Measurements from ENCODE around the gene UBL4A.
A peak's percentile ranks its signal among the peaks of the same experiment; 100 is the strongest.

The UBL4A gene

DNA sequence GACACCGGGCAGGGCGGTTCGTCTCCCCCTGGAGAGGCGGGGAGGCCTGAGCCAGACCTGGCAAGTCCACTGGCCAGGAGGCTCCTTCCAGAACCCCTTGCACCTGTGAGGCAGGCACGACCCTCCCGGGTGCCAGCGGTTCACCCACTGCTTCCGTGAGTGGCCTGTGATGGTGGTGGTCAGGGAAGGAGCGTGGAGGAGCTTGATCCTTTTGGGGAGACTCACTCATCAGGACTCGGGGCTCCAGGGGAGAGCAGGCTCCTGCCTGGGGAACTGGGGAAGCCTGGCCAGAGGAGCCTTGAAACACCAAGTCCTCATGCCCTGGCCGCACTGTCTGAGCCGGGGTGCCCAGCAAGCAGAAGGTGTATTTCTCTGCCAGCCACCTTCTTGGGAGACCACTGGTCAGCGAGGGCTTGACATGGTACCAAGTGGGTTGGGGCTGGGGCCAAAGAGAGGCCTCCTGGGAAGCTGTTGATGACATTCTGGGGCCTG is 41.6 kb downstream of the UBL4A start:
- DNase-seq (ENCODE audit: low spot score in 2 of 2) (no peak), ATAC-seq (no peak)
- H3K4me1 Mint-ChIP-seq, result peaks cover 37% of the 10 kb centered on the region
- no peaks in the 10 kb centered on the region for H3K9me3 Mint-ChIP-seq
- no peak overlapping the region for H3K27ac Mint-ChIP-seq
- peaks cover 66% of the 10 kb centered on the region for H3K36me3 Mint-ChIP-seq
- H3K4me3 Mint-ChIP-seq, result peak overlapping the region; percentile 70

DNA sequence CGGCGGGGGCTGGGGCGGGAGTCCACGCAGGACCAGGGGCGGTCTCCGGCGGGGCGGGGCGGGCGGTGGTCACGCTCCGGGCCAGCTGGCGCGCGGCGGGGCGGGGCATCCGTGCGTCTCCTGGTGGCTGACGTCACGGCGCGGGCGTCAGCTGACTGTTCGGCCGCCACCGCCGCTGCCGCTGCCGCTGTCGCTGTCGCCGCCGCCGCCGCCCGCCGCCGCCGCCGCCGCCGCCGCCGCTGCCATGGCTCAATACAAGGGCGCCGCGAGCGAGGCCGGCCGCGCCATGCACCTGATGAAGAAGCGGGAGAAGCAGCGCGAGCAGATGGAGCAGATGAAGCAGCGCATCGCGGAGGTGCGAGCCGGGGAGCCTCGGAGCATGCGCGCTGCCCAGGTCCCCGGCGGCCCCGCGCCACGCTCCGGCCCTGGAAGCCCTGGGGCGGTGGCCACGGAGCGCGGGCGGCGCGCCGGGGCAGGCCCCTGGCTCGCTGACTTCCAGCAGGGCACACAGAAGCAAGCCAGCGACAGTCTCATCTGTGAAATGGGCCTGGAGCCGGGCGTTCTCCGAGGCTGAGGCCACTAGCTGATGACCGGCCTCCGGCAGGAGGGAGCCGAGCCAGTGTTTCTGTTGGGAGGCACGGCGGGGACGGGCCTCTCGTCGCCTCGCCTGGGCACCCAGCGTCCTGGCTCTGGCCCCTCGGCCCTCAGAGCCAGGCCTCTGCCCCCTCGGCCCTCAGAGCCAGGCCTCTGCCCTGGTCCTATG is 42.2 kb downstream of the UBL4A start, which contains the start of gene FAM50A:
Gene FAM50A, plus strand, starts transcription at position 150 of the 763 bp plus-strand sequence. Its CDS starts 95 bp downstream, at position 245.
- H3K27ac Mint-ChIP-seq, result peak within 1 kb of the TSS; percentile 61
- peaks cover 39% of the 10 kb centered on the region for H3K4me1 Mint-ChIP-seq

GRCh38 chrX:154443479-154443910 is 42.9 kb downstream of the UBL4A start:
- Mint-ChIP-seq H3K9me3 (no peaks in the 10 kb centered on the region), H3K36me3 (peaks cover 68% of the 10 kb centered on the region), H3K4me1 (peaks cover 43% of the 10 kb centered on the region), H3K4me3 (peak overlapping the region; percentile 70), H3K27ac (peak overlapping the region; percentile 61)
- ATAC-seq (peak; percentile 17), DNase-seq (ENCODE audit: low spot score in 2 of 2) (peak in 1 of 2 donors; percentile 52)

More for the DNA sequence above, 42.2 kb downstream of the UBL4A start, which contains the start of gene FAM50A:
- DNase-seq (ENCODE audit: low spot score in 2 of 2) (peak; percentile 57 to 80), ATAC-seq (peak; percentile 91)
- H3K4me3 Mint-ChIP-seq, result peak within 1 kb of the TSS; percentile 70
- no peaks in the 10 kb centered on the region for H3K9me3 Mint-ChIP-seq
- peaks cover 64% of the 10 kb centered on the region for H3K36me3 Mint-ChIP-seq

DNA sequence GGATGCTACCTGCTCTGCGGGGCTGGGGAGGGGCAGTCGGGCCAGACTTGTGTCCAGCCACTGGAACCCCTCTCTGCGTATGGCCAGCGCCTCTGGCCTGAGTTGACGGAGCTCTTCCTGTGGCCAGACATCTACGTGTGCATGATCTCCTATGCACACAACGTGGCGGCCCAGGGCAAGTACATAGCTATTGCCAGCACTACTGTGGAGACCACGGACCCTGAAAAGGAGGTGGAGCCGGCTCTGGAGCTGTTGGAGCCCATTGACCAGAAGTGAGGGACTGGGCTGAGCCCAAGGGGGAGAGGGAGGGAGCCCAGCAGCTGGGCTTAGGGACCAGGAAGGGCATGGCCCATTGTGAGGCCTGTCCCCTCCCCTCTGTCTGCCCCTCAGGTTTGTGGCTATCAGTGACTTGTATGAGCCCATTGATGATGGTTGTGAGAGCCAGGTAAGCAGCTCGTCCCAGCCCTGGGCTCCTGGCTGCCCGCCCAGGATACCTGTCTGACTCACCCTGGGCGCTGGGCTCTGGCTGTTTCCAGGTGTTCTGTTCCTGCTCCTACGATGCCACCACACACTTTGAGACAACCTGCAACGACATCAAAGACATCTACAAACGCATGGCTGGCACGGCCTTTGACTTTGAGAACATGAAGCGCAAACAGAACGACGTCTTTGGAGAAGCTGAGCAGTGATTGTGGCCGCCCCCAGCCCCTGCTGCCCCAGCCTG is 44.3 kb downstream of the UBL4A start:
- peaks cover 48% of the 10 kb centered on the region for H3K4me1 Mint-ChIP-seq
- no peaks in the 10 kb centered on the region for H3K9me3 Mint-ChIP-seq
- ATAC-seq, result no peak

DNA sequence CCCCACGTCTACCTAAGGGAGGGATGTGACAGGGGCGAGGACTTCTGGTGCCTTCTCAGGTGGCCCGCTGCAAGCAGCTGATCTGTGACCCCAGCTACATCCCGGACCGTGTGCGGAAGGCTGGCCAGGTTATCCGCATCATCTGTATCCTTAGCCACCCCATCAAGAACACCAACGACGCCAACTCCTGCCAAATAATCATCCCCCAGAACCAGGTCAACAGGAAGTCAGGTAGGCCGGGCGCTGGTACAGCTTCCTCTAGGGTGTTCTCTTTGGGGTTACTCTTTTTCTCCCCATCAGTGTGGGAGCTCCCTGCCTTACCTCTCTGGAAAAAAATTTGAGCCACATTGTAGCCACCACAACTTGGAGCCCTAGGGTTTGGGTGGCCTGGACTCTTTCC is 44.9 kb downstream of the UBL4A start:
- Mint-ChIP-seq H3K27ac (no peak overlapping the region), H3K4me1 (peaks cover 43% of the 10 kb centered on the region), H3K9me3 (no peaks in the 10 kb centered on the region), H3K4me3 (no peak overlapping the region), H3K36me3 (peaks cover 64% of the 10 kb centered on the region)
- ATAC-seq (no peak), DNase-seq (ENCODE audit: low spot score in 2 of 2) (no peak)

More for the DNA sequence above, 44.3 kb downstream of the UBL4A start:
- DNase-seq (ENCODE audit: low spot score in 2 of 2), result no peak
- Mint-ChIP-seq H3K4me3 (no peak overlapping the region), H3K27ac (no peak overlapping the region), H3K36me3 (peaks cover 68% of the 10 kb centered on the region)

- Mint-ChIP-seq H3K4me1 (peaks cover 44% of the 10 kb centered on the region), H3K9me3 (no peaks in the 10 kb centered on the region), H3K4me3 (no peak overlapping the region), H3K27ac (no peak overlapping the region), H3K36me3 (peaks cover 69% of the 10 kb centered on the region)
- no peak for ATAC-seq
- no peak for DNase-seq (ENCODE audit: low spot score in 2 of 2)
These were observed 45.6 kb downstream of the UBL4A start for GRCh38 chrX:154440623-154441357.

GRCh38 chrX:154439841-154440240 is 46.6 kb downstream of the UBL4A start:
- Mint-ChIP-seq H3K36me3 (peaks cover 73% of the 10 kb centered on the region), H3K4me3 (no peak overlapping the region), H3K4me1 (peaks cover 44% of the 10 kb centered on the region), H3K27ac (no peak overlapping the region), H3K9me3 (no peaks in the 10 kb centered on the region)
- DNase-seq (ENCODE audit: low spot score in 2 of 2) (no peak), ATAC-seq (no peak)

- Mint-ChIP-seq H3K36me3 (peaks cover 71% of the 10 kb centered on the region), H3K27ac (peak overlapping the region; percentile 84), H3K4me3 (peak overlapping the region; percentile 82), H3K9me3 (no peaks in the 10 kb centered on the region), H3K4me1 (peaks cover 39% of the 10 kb centered on the region)
- DNase-seq (ENCODE audit: low spot score in 2 of 2) (no peak), ATAC-seq (no peak)
These were observed 48.2 kb downstream of the UBL4A start for GRCh38 chrX:154437971-154438893.

GRCh38 chrX:154436983-154437752 is 49.2 kb downstream of the UBL4A start, which contains the start of gene GDI1:
Gene GDI1, plus strand, starts transcription at chrX:154437154. Its CDS starts 101 bp downstream, at chrX:154437255.
- H3K4me1 Mint-ChIP-seq, result peaks cover 37% of the 10 kb centered on the region
- H3K36me3 Mint-ChIP-seq, result peaks cover 63% of the 10 kb centered on the region
- ATAC-seq, result peak; percentile 65
- peak within 1 kb of the TSS; percentile 93 for H3K27ac Mint-ChIP-seq
- peak within 1 kb of the TSS; percentile 82 for H3K4me3 Mint-ChIP-seq
- DNase-seq (ENCODE audit: low spot score in 2 of 2), result peak; percentile 49 to 70
- H3K9me3 Mint-ChIP-seq, result no peaks in the 10 kb centered on the region

DNA sequence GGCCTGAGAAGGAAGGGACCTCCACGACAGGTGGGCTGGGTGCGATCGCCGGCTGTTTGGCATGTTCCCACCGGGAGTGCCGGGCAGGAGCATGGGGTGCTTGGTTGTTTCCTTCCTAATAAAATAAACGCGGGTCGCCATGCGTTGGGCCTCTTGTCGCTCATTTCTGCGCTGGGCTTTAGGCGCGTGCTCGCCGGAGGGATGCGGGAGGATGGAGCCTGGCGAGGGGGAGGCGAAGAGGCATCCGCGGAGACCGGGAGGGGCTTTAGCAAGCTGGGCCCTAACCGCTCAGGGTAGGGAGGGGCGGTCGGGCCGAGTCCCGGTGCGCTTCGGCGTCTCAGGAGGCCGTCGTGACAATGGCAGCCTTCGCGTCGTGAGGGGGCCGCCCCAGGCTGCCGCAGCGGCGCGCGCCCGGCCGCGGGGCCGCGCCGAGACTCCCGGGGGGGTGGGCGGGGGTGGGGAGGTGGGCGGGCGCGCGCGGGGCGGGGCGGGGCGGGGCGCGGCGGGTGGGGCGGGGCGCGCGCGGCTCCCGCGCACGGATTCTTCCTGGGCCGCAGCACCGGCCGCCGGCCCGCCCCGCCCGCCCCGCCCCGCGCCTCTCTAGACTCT is 49.9 kb downstream of the UBL4A start:
- DNase-seq (ENCODE audit: low spot score in 2 of 2), result peak; percentile 20 to 62
- peaks cover 56% of the 10 kb centered on the region for H3K36me3 Mint-ChIP-seq
- peaks cover 35% of the 10 kb centered on the region for H3K4me1 Mint-ChIP-seq

DNA sequence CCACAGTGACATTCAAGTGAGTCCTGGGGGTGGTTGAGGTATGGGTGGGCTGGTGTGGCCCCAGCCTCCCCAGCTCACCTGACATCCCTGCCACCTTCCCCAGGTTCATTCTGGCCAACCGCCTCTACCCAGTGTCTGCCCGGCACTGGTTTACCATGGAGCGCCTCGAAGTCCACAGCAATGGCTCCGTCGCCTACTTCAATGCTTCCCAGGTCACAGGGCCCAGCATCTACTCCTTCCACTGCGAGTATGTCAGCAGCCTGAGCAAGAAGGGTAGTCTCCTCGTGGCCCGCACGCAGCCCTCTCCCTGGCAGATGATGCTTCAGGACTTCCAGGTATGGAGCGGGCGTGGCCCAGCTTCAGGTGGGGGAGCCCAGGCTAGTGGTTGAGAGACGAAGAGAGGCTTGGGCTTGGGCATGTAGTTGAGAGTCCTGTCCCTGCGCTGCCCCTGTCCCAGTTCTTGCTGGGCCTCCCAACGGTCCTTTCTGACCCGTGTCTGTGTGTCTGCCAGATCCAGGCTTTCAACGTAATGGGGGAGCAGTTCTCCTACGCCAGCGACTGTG is 51.2 kb downstream of the UBL4A start:
- ATAC-seq (no peak), DNase-seq (ENCODE audit: low spot score in 2 of 2) (no peak)
- Mint-ChIP-seq H3K27ac (peak overlapping the region; percentile 93), H3K4me1 (peaks cover 38% of the 10 kb centered on the region), H3K36me3 (peaks cover 44% of the 10 kb centered on the region), H3K9me3 (no peaks in the 10 kb centered on the region), H3K4me3 (no peak overlapping the region)

More for the DNA sequence above, 49.9 kb downstream of the UBL4A start:
- peak overlapping the region; percentile 82 for H3K4me3 Mint-ChIP-seq
- H3K27ac Mint-ChIP-seq, result peak overlapping the region; percentile 93
- peak; percentile 78 for ATAC-seq
- H3K9me3 Mint-ChIP-seq, result no peaks in the 10 kb centered on the region

DNA sequence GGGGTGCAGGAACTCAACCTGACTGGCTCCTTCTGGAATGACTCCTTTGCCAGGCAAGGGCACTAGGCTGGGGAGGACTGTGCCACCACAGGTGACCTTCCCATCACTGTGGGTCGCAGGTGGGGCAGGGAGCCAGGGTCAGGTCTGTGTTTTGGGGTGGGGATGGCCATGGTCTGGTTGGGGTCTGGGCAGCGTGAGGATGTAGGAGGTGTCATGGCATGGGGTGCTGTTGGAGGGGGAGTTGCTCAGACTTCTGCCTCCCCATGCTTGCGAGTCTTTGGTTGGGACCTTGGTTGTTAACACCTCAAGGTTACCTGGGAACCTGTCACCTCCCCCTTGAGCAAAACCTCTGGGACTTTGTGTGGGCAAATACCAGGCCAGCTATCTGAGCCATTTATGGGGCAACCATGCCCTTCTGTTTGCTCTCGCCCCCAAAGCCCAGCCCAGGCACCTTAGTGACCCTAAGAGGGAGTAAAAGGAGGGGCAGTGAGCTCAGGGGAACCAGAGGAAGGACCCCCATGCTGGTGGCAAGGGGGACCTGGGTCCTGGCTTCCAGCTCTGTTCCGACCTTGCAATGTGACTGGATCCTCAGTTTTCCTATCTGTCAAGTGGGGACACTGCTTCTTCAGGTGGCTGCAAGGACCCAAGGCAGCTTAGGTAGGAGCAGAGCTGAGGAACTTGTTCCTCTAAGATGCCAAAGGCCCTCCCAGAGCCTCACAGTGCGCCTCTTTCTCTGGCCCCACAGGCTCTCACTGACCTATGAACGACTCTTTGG is 51.8 kb downstream of the UBL4A start:
- DNase-seq (ENCODE audit: low spot score in 2 of 2), result no peak

More for the DNA sequence above, 51.8 kb downstream of the UBL4A start:
- Mint-ChIP-seq H3K9me3 (no peaks in the 10 kb centered on the region), H3K27ac (no peak overlapping the region), H3K4me3 (no peak overlapping the region), H3K36me3 (peaks cover 43% of the 10 kb centered on the region), H3K4me1 (peaks cover 34% of the 10 kb centered on the region)
- no peak for ATAC-seq
